ENCODE data around the gene FAM117A. TPM values are rescaled to one million over a fixed set of nuclear protein-coding genes. Genes with fewer than 3 reads are reported as not detected.
"Not testable (repeated sequence)": the region's sequence is repeated elsewhere in the genome, so short reads cannot be mapped to it uniquely, and the experiment has no call there.

FAM117A gene
- total and polyA plus RNA-seq, 2 experiments from 2014 or later = 14.9 to 27.9 TPM

DNA sequence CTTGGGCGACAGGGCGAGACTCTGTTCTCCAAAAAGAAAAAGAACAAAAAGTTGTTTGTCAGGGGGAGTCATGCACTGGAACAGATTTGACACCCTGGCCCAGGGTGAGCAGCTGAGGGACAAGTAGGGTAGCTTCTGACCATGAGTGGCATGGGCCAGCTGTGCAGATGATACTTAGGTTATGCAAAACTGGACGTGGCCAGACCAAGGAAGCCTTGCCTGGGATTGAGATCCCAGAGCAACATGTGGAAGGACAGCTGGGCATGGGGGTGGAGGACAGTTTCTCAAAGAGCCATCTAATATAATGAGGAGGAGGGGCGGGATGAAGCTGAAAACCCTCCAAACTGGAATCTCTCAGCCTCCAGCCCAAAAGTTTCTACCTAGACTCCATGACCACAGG is 36.6 kb downstream of the FAM117A start:
- Histone ChIP-seq H3K4me1 (ENCODE audit: insufficient read depth) (peaks cover 6% of the 10 kb centered on the region), H2AFZ (no peak overlapping the region), H3K27me3 (no peaks in the 10 kb centered on the region), H3K9me3 (ENCODE audit: low read depth) (no peaks in the 10 kb centered on the region), H3K4me2 (no peak overlapping the region), H3K36me3 (replicated peaks; ENCODE audit: insufficient read depth, low read depth) (no peaks in the 10 kb centered on the region), H3K27ac (no peak overlapping the region), H4K20me1 (ENCODE audit: insufficient read depth, poor library complexity, severe bottlenecking) (no peaks in the 10 kb centered on the region), H3K9me2 (replicated peaks; ENCODE audit: insufficient read depth) (no peaks in the 10 kb centered on the region), H3K4me3 (no peak overlapping the region), H3K79me2 (no peaks in the 10 kb centered on the region)
- DNase-seq (ENCODE audit: low spot score) = no peak
- 98% methylated on average over 4 of the region's 4 CpGs for WGBS (ENCODE audit: low lambda C conversion rate, missing lambda C conversion rate)
- TF ChIP-seq EZH2 (IDR thresholded peaks at IDR 0.05; ENCODE audit: borderline replicate concordance) (no peak), EZH2phosphoT487 (IDR thresholded peaks at IDR 0.05; ENCODE audit: low read depth, severe bottlenecking, unreplicated experiment) (no peak)
- TF ChIP-seq, protein P1, sequence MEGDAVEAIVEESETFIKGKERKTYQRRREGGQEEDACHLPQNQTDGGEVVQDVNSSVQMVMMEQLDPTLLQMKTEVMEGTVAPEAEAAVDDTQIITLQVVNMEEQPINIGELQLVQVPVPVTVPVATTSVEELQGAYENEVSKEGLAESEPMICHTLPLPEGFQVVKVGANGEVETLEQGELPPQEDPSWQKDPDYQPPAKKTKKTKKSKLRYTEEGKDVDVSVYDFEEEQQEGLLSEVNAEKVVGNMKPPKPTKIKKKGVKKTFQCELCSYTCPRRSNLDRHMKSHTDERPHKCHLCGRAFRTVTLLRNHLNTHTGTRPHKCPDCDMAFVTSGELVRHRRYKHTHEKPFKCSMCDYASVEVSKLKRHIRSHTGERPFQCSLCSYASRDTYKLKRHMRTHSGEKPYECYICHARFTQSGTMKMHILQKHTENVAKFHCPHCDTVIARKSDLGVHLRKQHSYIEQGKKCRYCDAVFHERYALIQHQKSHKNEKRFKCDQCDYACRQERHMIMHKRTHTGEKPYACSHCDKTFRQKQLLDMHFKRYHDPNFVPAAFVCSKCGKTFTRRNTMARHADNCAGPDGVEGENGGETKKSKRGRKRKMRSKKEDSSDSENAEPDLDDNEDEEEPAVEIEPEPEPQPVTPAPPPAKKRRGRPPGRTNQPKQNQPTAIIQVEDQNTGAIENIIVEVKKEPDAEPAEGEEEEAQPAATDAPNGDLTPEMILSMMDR (IDR thresholded peaks at IDR 0.05; ENCODE audit: poor library complexity) = no peak

GRCh38 chr17:49725452-49726130 is 38.3 kb downstream of the FAM117A start:
- no peaks in the 10 kb centered on the region for H3K79me2 ChIP-seq
- no peaks in the 10 kb centered on the region for H3K9me2 ChIP-seq (replicated peaks; ENCODE audit: insufficient read depth)
- no peaks in the 10 kb centered on the region for H4K20me1 ChIP-seq (ENCODE audit: insufficient read depth, poor library complexity, severe bottlenecking)
- TF ChIP-seq EZH2 (IDR thresholded peaks at IDR 0.05; ENCODE audit: borderline replicate concordance) = no peak
- TF ChIP-seq, protein P1 (IDR thresholded peaks at IDR 0.05; ENCODE audit: poor library complexity) = no peak
- no peak for TF ChIP-seq EZH2phosphoT487 (IDR thresholded peaks at IDR 0.05; ENCODE audit: low read depth, severe bottlenecking, unreplicated experiment)
- no peaks in the 10 kb centered on the region for H3K9me3 ChIP-seq (ENCODE audit: low read depth)
- WGBS (ENCODE audit: low lambda C conversion rate, missing lambda C conversion rate) = 90% methylated on average over 7 of the region's 7 CpGs
- peaks cover 6% of the 10 kb centered on the region for H3K4me1 ChIP-seq (ENCODE audit: insufficient read depth)
- no peak overlapping the region for H3K4me3 ChIP-seq
- H3K4me2 ChIP-seq = no peak overlapping the region
- no peak overlapping the region for H3K27ac ChIP-seq
- H3K36me3 ChIP-seq (replicated peaks; ENCODE audit: insufficient read depth, low read depth) = no peaks in the 10 kb centered on the region
- H3K27me3 ChIP-seq = no peaks in the 10 kb centered on the region
- H2AFZ ChIP-seq = no peak overlapping the region
- no peak for DNase-seq (ENCODE audit: low spot score)

GRCh38 chr17:49724552-49724951 is 39.4 kb downstream of the FAM117A start:
- WGBS (ENCODE audit: low lambda C conversion rate, missing lambda C conversion rate) = 89% methylated on average over 6 of the region's 6 CpGs

GRCh38 chr17:49723423-49723822 is 40.5 kb downstream of the FAM117A start:
- H3K36me3 ChIP-seq (replicated peaks; ENCODE audit: insufficient read depth, low read depth) = no peaks in the 10 kb centered on the region
- no peaks in the 10 kb centered on the region for H3K27me3 ChIP-seq
- no peaks in the 10 kb centered on the region for H3K9me2 ChIP-seq (replicated peaks; ENCODE audit: insufficient read depth)
- TF ChIP-seq EZH2phosphoT487 (IDR thresholded peaks at IDR 0.05; ENCODE audit: low read depth, severe bottlenecking, unreplicated experiment) (no peak), EZH2 (IDR thresholded peaks at IDR 0.05; ENCODE audit: borderline replicate concordance) (no peak)
- TF ChIP-seq, protein P1 (IDR thresholded peaks at IDR 0.05; ENCODE audit: poor library complexity) = no peak
- no peaks in the 10 kb centered on the region for H3K9me3 ChIP-seq (ENCODE audit: low read depth)
- H3K27ac ChIP-seq = no peak overlapping the region
- H3K79me2 ChIP-seq = no peaks in the 10 kb centered on the region
- H3K4me1 ChIP-seq (ENCODE audit: insufficient read depth) = peaks cover 6% of the 10 kb centered on the region
- no peaks in the 10 kb centered on the region for H4K20me1 ChIP-seq (ENCODE audit: insufficient read depth, poor library complexity, severe bottlenecking)
- DNase-seq (ENCODE audit: low spot score) = no peak
- no peak overlapping the region for H2AFZ ChIP-seq
- H3K4me2 ChIP-seq = no peak overlapping the region
- 70% methylated on average over 8 of the region's 8 CpGs for WGBS (ENCODE audit: low lambda C conversion rate, missing lambda C conversion rate)
- no peak overlapping the region for H3K4me3 ChIP-seq

More at GRCh38 chr17:49724552-49724951, 39.4 kb downstream of the FAM117A start:
- not testable (repeated sequence) for H3K4me3 ChIP-seq; DNase-seq (ENCODE audit: low spot score); H3K27ac ChIP-seq; H3K9me2 ChIP-seq (replicated peaks; ENCODE audit: insufficient read depth); H3K9me3 ChIP-seq (ENCODE audit: low read depth); H2AFZ ChIP-seq; H4K20me1 ChIP-seq (ENCODE audit: insufficient read depth, poor library complexity, severe bottlenecking); H3K36me3 ChIP-seq (replicated peaks; ENCODE audit: insufficient read depth, low read depth); H3K79me2 ChIP-seq; H3K4me2 ChIP-seq; H3K4me1 ChIP-seq (ENCODE audit: insufficient read depth); H3K27me3 ChIP-seq
